ENCODE measurements around the gene ADAMTSL5.

ADAMTSL5 gene

GRCh38 chr19:1470055-1470304, 42.8 kb downstream of the ADAMTSL5 start:
- Histone ChIP-seq H4K20me1 (peaks cover 100% of the 10 kb centered on the region in 11 experiments), H3K27ac (no peak overlapping the region), H3K36me3 (peaks cover 4 to 30% (median 21%) of the 10 kb centered on the region in 11 experiments; a peak in 16 of 22 replicates), H3K4me1 (peaks cover 43 to 75% (median 60%) of the 10 kb centered on the region in 10 experiments), H3K27me3 (peaks cover 83 to 97% (median 89%) of the 10 kb centered on the region in 11 experiments), H3K4me2 (peak overlapping the region; percentile 91 to 99 (median 98)), H3K4me3 (peak overlapping the region; percentile 49 to 67 (median 58)), H3K9ac (peak overlapping the region; percentile 13 to 67 (median 58); a peak in 12 of 22 replicates), H3K9me3 (replicated peaks in 1 of 11) (no peaks in the 10 kb centered on the region)
- TF ChIP-seq Cebpa-rat (IDR thresholded peaks at IDR 0.05): no peak

DNA sequence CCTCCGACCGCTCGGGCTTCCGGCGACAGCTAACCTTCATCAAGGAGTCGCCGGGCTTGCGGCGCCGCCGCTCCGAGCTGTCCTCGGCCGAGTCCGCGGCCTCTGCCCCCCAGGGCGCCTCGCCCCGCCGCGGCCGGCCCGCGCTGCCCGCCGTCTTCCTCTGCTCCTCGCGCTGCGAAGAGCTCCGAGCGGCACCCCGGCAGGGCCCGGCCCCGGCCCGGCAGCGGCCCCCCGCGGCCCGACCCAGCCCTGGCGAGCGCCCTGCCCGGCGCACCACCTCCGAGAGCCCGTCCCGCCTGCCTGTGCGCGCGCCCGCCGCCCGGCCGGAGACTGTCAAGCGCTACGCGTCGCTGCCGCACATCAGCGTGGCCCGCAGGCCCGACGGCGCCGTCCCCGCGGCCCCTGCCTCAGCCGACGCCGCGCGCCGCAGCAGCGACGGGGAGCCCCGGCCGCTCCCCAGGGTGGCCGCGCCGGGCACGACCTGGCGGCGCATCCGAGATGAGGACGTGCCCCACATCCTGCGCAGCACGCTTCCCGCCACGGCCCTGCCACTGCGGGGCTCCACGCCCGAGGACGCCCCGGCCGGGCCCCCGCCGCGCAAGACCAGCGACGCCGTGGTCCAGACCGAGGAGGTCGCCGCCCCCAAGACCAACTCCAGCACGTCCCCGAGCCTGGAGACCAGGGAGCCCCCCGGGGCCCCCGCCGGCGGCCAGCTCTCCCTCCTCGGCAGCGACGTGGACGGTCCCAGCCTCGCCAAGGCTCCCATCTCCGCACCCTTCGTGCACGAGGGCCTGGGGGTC, 43.4 kb downstream of the ADAMTSL5 start:
- Histone ChIP-seq H3K27ac (no peak overlapping the region), H3K9me3 (replicated peaks in 1 of 11) (no peaks in the 10 kb centered on the region), H4K20me1 (peaks cover 100% of the 10 kb centered on the region in 11 experiments), H3K36me3 (peaks cover 0 to 25% (median 16%) of the 10 kb centered on the region in 11 experiments; a peak in 16 of 22 replicates), H3K4me3 (peak overlapping the region; percentile 49 to 67 (median 58)), H3K4me2 (peak overlapping the region; percentile 91 to 99 (median 98)), H3K4me1 (peaks cover 43 to 75% (median 60%) of the 10 kb centered on the region in 10 experiments), H3K9ac (peak overlapping the region; percentile 18 to 67 (median 58); a peak in 19 of 22 replicates), H3K27me3 (peaks cover 85 to 100% (median 94%) of the 10 kb centered on the region in 11 experiments)
- no peak for TF ChIP-seq Cebpa-rat (IDR thresholded peaks at IDR 0.05)

GRCh38 chr19:1468821-1469254, 44.0 kb downstream of the ADAMTSL5 start:
- peak overlapping the region; percentile 49 to 67 (median 58) for H3K4me3 ChIP-seq
- peaks cover 0 to 20% (median 10%) of the 10 kb centered on the region in 11 experiments; a peak in 13 of 22 replicates for H3K36me3 ChIP-seq
- peak overlapping the region; percentile 18 to 67 (median 58); a peak in 18 of 22 replicates for H3K9ac ChIP-seq
- peak overlapping the region; percentile 91 to 99 (median 98) for H3K4me2 ChIP-seq
- no peak for TF ChIP-seq Cebpa-rat (IDR thresholded peaks at IDR 0.05)
- peaks cover 43 to 75% (median 60%) of the 10 kb centered on the region in 10 experiments for H3K4me1 ChIP-seq
- H3K27me3 ChIP-seq: peaks cover 85 to 97% (median 94%) of the 10 kb centered on the region in 11 experiments
- no peak overlapping the region for H3K27ac ChIP-seq
- H4K20me1 ChIP-seq: peaks cover 98 to 100% (median 100%) of the 10 kb centered on the region in 11 experiments
- H3K9me3 ChIP-seq (replicated peaks in 1 of 11): no peaks in the 10 kb centered on the region

GRCh38 chr19:1468274-1468820, 44.5 kb downstream of the ADAMTSL5 start:
- peak overlapping the region; percentile 91 to 99 (median 98) for H3K4me2 ChIP-seq
- H4K20me1 ChIP-seq: peaks cover 93 to 100% (median 98%) of the 10 kb centered on the region in 11 experiments
- peaks cover 0 to 15% (median 7%) of the 10 kb centered on the region in 11 experiments; a peak in 9 of 22 replicates for H3K36me3 ChIP-seq
- H3K27me3 ChIP-seq: peaks cover 83 to 95% (median 90%) of the 10 kb centered on the region in 11 experiments
- no peaks in the 10 kb centered on the region for H3K9me3 ChIP-seq (replicated peaks in 1 of 11)
- H3K4me3 ChIP-seq: peak overlapping the region; percentile 49 to 67 (median 58); a peak in 16 of 20 replicates
- no peak overlapping the region for H3K27ac ChIP-seq
- TF ChIP-seq Cebpa-rat (IDR thresholded peaks at IDR 0.05): no peak
- peaks cover 43 to 71% (median 60%) of the 10 kb centered on the region in 10 experiments for H3K4me1 ChIP-seq
- H3K9ac ChIP-seq: peak overlapping the region in 3 of 11 experiments; percentile 19 to 62 (median 58); a peak in 6 of 22 replicates

DNA sequence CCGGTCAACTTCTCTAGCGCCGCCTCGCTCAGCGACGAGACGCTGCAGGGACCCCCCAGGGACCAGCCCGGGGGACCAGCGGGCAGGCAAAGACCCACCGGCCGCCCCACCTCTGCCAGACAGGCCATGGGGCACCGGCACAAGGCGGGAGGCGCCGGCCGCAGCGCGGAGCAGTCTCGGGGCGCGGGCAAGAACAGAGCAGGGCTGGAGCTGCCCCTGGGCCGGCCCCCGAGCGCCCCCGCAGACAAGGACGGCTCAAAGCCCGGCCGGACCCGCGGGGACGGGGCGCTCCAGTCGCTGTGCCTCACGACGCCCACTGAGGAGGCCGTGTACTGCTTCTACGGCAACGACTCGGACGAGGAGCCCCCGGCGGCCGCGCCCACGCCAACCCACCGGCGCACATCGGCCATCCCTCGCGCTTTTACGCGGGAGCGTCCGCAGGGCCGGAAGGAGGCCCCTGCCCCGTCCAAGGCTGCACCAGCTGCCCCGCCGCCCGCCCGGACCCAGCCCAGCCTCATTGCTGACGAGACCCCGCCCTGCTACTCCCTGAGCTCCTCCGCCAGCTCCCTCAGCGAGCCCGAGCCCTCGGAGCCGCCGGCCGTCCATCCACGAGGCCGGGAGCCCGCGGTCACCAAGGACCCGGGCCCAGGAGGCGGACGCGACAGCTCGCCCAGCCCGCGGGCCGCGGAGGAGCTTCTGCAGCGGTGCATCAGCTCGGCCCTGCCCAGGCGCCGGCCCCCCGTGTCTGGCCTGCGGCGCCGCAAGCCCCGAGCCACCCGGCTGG, 45.1 kb downstream of the ADAMTSL5 start:
- peak overlapping the region in 3 of 10 experiments; percentile 54 to 67 (median 59); a peak in 4 of 20 replicates for H3K4me3 ChIP-seq
- TF ChIP-seq Cebpa-rat (IDR thresholded peaks at IDR 0.05): no peak
- peaks cover 78 to 89% (median 83%) of the 10 kb centered on the region in 11 experiments for H3K27me3 ChIP-seq
- H4K20me1 ChIP-seq: peaks cover 91 to 100% (median 96%) of the 10 kb centered on the region in 11 experiments
- no peaks in the 10 kb centered on the region for H3K9me3 ChIP-seq (replicated peaks in 1 of 11)
- peaks cover 0 to 13% (median 7%) of the 10 kb centered on the region in 11 experiments; a peak in 8 of 22 replicates for H3K36me3 ChIP-seq
- peak overlapping the region in 7 of 11 experiments; percentile 91 to 99 (median 98); a peak in 11 of 22 replicates for H3K4me2 ChIP-seq
- no peak overlapping the region for H3K9ac ChIP-seq
- no peak overlapping the region for H3K27ac ChIP-seq
- H3K4me1 ChIP-seq: peaks cover 43 to 64% (median 58%) of the 10 kb centered on the region in 10 experiments

DNA sequence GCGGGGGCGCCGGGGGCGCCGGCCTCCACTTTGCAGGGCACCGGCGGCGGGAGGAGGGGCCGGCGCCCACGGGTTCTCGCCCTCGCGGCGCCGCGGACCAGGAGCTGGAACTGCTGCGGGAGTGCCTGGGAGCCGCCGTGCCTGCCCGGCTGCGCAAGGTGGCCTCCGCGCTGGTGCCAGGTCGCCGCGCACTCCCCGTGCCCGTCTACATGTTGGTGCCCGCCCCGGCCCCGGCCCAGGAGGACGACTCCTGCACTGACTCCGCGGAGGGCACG, 45.7 kb downstream of the ADAMTSL5 start:
- H3K27me3 ChIP-seq: peaks cover 73 to 83% (median 78%) of the 10 kb centered on the region in 11 experiments
- H3K9ac ChIP-seq: no peak overlapping the region
- H4K20me1 ChIP-seq: peaks cover 85 to 100% (median 91%) of the 10 kb centered on the region in 11 experiments
- no peak for TF ChIP-seq Cebpa-rat (IDR thresholded peaks at IDR 0.05)
- H3K4me1 ChIP-seq: peaks cover 41 to 59% (median 53%) of the 10 kb centered on the region in 10 experiments
- H3K4me2 ChIP-seq: no peak overlapping the region
- no peaks in the 10 kb centered on the region for H3K9me3 ChIP-seq (replicated peaks in 1 of 11)
- no peak overlapping the region for H3K4me3 ChIP-seq
- H3K36me3 ChIP-seq: peaks cover 0 to 13% (median 7%) of the 10 kb centered on the region in 11 experiments; a peak in 8 of 22 replicates
- H3K27ac ChIP-seq: no peak overlapping the region

GRCh38 chr19:1466461-1467214, 46.2 kb downstream of the ADAMTSL5 start:
- H3K27ac ChIP-seq: no peak overlapping the region
- H4K20me1 ChIP-seq: peaks cover 80 to 97% (median 86%) of the 10 kb centered on the region in 11 experiments
- peaks cover 0 to 13% (median 7%) of the 10 kb centered on the region in 11 experiments; a peak in 8 of 22 replicates for H3K36me3 ChIP-seq
- no peaks in the 10 kb centered on the region for H3K9me3 ChIP-seq (replicated peaks in 1 of 11)
- no peak overlapping the region for H3K4me3 ChIP-seq
- no peak overlapping the region for H3K9ac ChIP-seq
- peak overlapping the region in 2 of 11 experiments; percentile 46 to 49; a peak in 2 of 22 replicates for H3K4me2 ChIP-seq
- H3K4me1 ChIP-seq: peaks cover 36 to 54% (median 48%) of the 10 kb centered on the region in 10 experiments
- peaks cover 68 to 78% (median 73%) of the 10 kb centered on the region in 11 experiments for H3K27me3 ChIP-seq
- TF ChIP-seq Cebpa-rat (IDR thresholded peaks at IDR 0.05): no peak

DNA sequence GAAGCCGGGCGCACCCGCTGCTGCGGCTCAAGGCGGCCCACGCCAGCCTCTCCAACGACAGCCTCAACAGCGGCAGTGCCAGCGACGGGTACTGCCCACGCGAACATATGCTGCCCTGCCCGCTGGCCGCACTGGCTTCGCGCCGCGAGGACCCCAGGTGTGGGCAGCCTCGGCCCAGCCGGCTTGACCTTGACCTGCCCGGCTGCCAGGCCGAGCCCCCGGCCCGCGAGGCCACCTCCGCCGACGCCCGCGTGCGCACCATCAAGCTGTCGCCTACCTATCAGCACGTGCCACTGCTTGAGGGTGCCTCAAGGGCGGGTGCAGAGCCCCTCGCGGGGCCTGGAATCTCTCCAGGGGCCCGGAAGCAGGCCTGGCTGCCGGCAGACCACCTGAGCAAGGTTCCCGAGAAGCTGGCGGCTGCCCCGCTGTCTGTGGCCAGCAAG, 46.8 kb downstream of the ADAMTSL5 start:
- Histone ChIP-seq H4K20me1 (peaks cover 76 to 97% (median 83%) of the 10 kb centered on the region in 11 experiments), H3K4me2 (peak overlapping the region in 7 of 11 experiments; percentile 4 to 60 (median 46); a peak in 9 of 22 replicates), H3K4me3 (no peak overlapping the region), H3K4me1 (peaks cover 30 to 48% (median 42%) of the 10 kb centered on the region in 10 experiments), H3K9ac (no peak overlapping the region), H3K9me3 (replicated peaks in 1 of 11) (no peaks in the 10 kb centered on the region), H3K27me3 (peaks cover 62 to 72% (median 67%) of the 10 kb centered on the region in 11 experiments), H3K27ac (no peak overlapping the region), H3K36me3 (peaks cover 0 to 16% (median 8%) of the 10 kb centered on the region in 11 experiments; a peak in 12 of 22 replicates)
- TF ChIP-seq Cebpa-rat (IDR thresholded peaks at IDR 0.05): no peak

Data from BLaER1 treated with 17β-estradiol and CSF1 and Interleukin-3, amounts not matched to agents 10 nM and 100 nM (cell line).